Retinal pigment epithelial cell (primary cell): Measurements from ENCODE around the gene SI.

Experiments
- DNase-seq: peaks from one replicate; pipeline ENCODE4 v3.0.0-alpha.2; 2010; ENCODE audit warnings: low read depth
- H3K4me3 ChIP-seq: 2 replicates; pipeline ENCODE4 v1.5.1; 2011; ENCODE audit warnings: mild to moderate bottlenecking, low read length, control low read depth, moderate library complexity
- CTCF ChIP-seq: conservative IDR thresholded peaks from 2 replicates; pipeline ENCODE4 v1.5.1; 2011; ENCODE audit warnings: low read depth, low read length, control low read depth, inconsistent platforms

SI gene

GRCh38 chr3:164940745-164941144 lies 137.6 kb downstream of the SI start:
- H3K4me3 ChIP-seq = no peak overlapping the region
- no peak for TF ChIP-seq CTCF
- DNase-seq = peak; percentile 77

- DNase-seq = no peak
- TF ChIP-seq CTCF = no peak
- no peak overlapping the region for H3K4me3 ChIP-seq
These were observed 148.7 kb downstream of the SI start for GRCh38 chr3:164929642-164930041.
